Lung (tissue), 12 donors: Measurements from ENCODE around the gene CALHM4. TPM values are rescaled to one million over a fixed set of nuclear protein-coding genes. Genes with fewer than 3 reads are reported as not detected.

Experiments used
- ATAC-seq: fragments of 200-7000 bp; cut with Tn5 transposase; one replicate; pipeline ENCODE4 v1.9.1; 2020; ENCODE audit warnings: moderate number of reproducible peaks; ENCODE audit not compliant: insufficient read depth, low FRiP score
- DNase-seq, 3 donors: peaks; one replicate each; pipeline ENCODE4 v3.0.0-alpha.2; 2013 to 2017
- H3K27ac ChIP-seq, 2 donors: one replicate each; pipeline ENCODE4 v1.5.1; 2013; ENCODE audit warnings: mild to moderate bottlenecking in 2 of 2, moderate library complexity in 2 of 2, control low read depth in 1 of 2, inconsistent platforms in 1 of 2, low read depth in 1 of 2, low read length in 1 of 2
- H3K27me3 ChIP-seq, 3 donors: one replicate each; pipeline ENCODE4 v1.5.1; 2013; ENCODE audit warnings: low read length in 2 of 3; ENCODE audit not compliant: control insufficient read depth in 3 of 3, insufficient read depth in 3 of 3
- H3K36me3 ChIP-seq, 4 donors: one replicate each; pipeline ENCODE4 v1.5.1; 2013; ENCODE audit warnings: low read length in 4 of 4, mild to moderate bottlenecking in 1 of 4, moderate library complexity in 1 of 4; ENCODE audit not compliant: control insufficient read depth in 4 of 4, insufficient read depth in 4 of 4
- H3K4me1 ChIP-seq, 5 donors: one replicate each; pipeline ENCODE4 v1.5.1; 2013; ENCODE audit warnings: low read length in 5 of 5, mild to moderate bottlenecking in 2 of 5, moderate library complexity in 1 of 5; ENCODE audit not compliant: control insufficient read depth in 5 of 5, insufficient read depth in 5 of 5
- H3K4me3 ChIP-seq: one replicate; pipeline ENCODE4 v1.5.1; 2013; ENCODE audit warnings: mild to moderate bottlenecking, control low read depth, moderate library complexity
- H3K9ac ChIP-seq, 2 donors: one replicate each; pipeline ENCODE4 v1.5.1; 2013; ENCODE audit warnings: low read length in 2 of 2, control low read depth in 1 of 2; ENCODE audit not compliant: insufficient read depth in 1 of 2
- H3K9me3 ChIP-seq, 4 donors: one replicate each; pipeline ENCODE4 v1.5.1; 2013; ENCODE audit warnings: low read length in 3 of 4, mild to moderate bottlenecking in 1 of 4, moderate library complexity in 1 of 4; ENCODE audit not compliant: control insufficient read depth in 4 of 4, insufficient read depth in 3 of 4
- CTCF ChIP-seq: IDR thresholded peaks from 2 replicates; pipeline ENCODE4 v1.5.1; 2012; ENCODE audit warnings: mild to moderate bottlenecking; ENCODE audit errors: control extremely low read depth, extremely low read depth
- WGBS, 2 donors: extraction: QIAGEN DNeasy Blood & Tissue Kit; methylation state at CpG; one replicate each; pipeline ENCODE4 v1.1.7; 2013; 5-methylcytosine and 5-hydroxymethylcytosine counted together
- polyA plus RNA-seq, 2 donors: library from polyadenylated mRNA; stranded (reverse); fragments of 200-250 nt; gene quantifications; one replicate each; pipeline ENCODE4 v1.2.1, GENCODE V29; 2013
- total RNA-seq, 2 donors: library from RNA; depleted of rRNA in 1 of 2; stranded (reverse); fragments of >200 nt in 1 of 2; gene quantifications; one replicate each; pipeline ENCODE4 v1.2.1, GENCODE V29; 2014 to 2021
- donor health status: control.
- donor health status: control.
- donor health status: Bipolar disorder and iron deficiency.
- donor health status: healthy.
- donor health status: DM: yes; HTN: yes; CAD: no.

CALHM4 gene
- total and polyA plus RNA-seq, 4 donors = not detected

- Histone ChIP-seq H3K4me3 (no peak overlapping the region), H3K27me3 (no peaks in the 10 kb centered on the region), H3K9ac (no peak overlapping the region), H3K4me1 (peaks cover 0 to 41% (median 2%) of the 10 kb centered on the region in 5 donors), H3K36me3 (no peaks in the 10 kb centered on the region), H3K9me3 (no peaks in the 10 kb centered on the region), H3K27ac (no peak overlapping the region)
- WGBS, 2 donors = 86 to 92% methylated on average over 7 of the region's 7 CpGs
- no peak for DNase-seq
- no peak for TF ChIP-seq CTCF
- ATAC-seq = no peak
Measured at GRCh38 chr6:116564311-116564710, 10.8 kb downstream of the CALHM4 start.

GRCh38 chr6:116564921-116565872, 11.6 kb downstream of the CALHM4 start:
- Histone ChIP-seq H3K4me3 (no peak overlapping the region), H3K36me3 (no peaks in the 10 kb centered on the region), H3K9me3 (no peaks in the 10 kb centered on the region), H3K27ac (no peak overlapping the region), H3K9ac (peak overlapping the region in 1 of 2 donors; percentile 11), H3K27me3 (no peaks in the 10 kb centered on the region), H3K4me1 (peaks cover 0 to 45% (median 2%) of the 10 kb centered on the region in 5 donors)
- TF ChIP-seq CTCF = no peak
- 62 to 64% methylated on average over 42 of the region's 42 CpGs for WGBS, 2 donors
- ATAC-seq (peak; percentile 28), DNase-seq (peak; percentile 27 to 38 (median 34))

GRCh38 chr6:116568111-116568510, 14.6 kb downstream of the CALHM4 start:
- H3K9me3 ChIP-seq = no peaks in the 10 kb centered on the region
- H3K4me3 ChIP-seq = no peak overlapping the region
- no peaks in the 10 kb centered on the region for H3K27me3 ChIP-seq
- peaks cover 0 to 3% (median 0%) of the 10 kb centered on the region in 4 donors for H3K36me3 ChIP-seq
- ATAC-seq (no peak), DNase-seq (no peak)
- no peak overlapping the region for H3K9ac ChIP-seq
- peaks cover 0 to 35% (median 5%) of the 10 kb centered on the region in 5 donors for H3K4me1 ChIP-seq
- no peak overlapping the region for H3K27ac ChIP-seq
- no peak for TF ChIP-seq CTCF
